ENCODE data around the gene PTPRO.

PTPRO gene

GRCh38 chr12:15336768-15337553 lies 14.7 kb downstream of the PTPRO start:
- TF ChIP-seq CTCF (IDR thresholded peaks at IDR 0.05; ENCODE audit: low read depth, low read length), result no peak
- TF ChIP-seq MAX (IDR thresholded peaks at IDR 0.05; ENCODE audit: low read depth, low read length), result no peak
- TF ChIP-seq POLR2A (IDR thresholded peaks at IDR 0.05; ENCODE audit: extremely low read depth, insufficient read length), result no peak
- no peak for TF ChIP-seq MYC (IDR thresholded peaks at IDR 0.05; ENCODE audit: low read depth, low read length)
- H3K4me3 ChIP-seq (ENCODE audit: low read depth, low read length), result no peak overlapping the region
- DNase-seq (ENCODE audit: low read depth), result no peak

GRCh38 chr12:15341371-15341770 lies 19.1 kb downstream of the PTPRO start:
- DNase-seq (ENCODE audit: low read depth), result no peak
- TF ChIP-seq MYC (IDR thresholded peaks at IDR 0.05; ENCODE audit: low read depth, low read length), result no peak
- no peak for TF ChIP-seq MAX (IDR thresholded peaks at IDR 0.05; ENCODE audit: low read depth, low read length)
- TF ChIP-seq CTCF (IDR thresholded peaks at IDR 0.05; ENCODE audit: low read depth, low read length), result no peak
- TF ChIP-seq POLR2A (IDR thresholded peaks at IDR 0.05; ENCODE audit: extremely low read depth, insufficient read length), result no peak
- no peak overlapping the region for H3K4me3 ChIP-seq (ENCODE audit: low read depth, low read length)

GRCh38 chr12:15344561-15344960 lies 22.3 kb downstream of the PTPRO start:
- no peak for DNase-seq (ENCODE audit: low read depth)
- TF ChIP-seq MYC (IDR thresholded peaks at IDR 0.05; ENCODE audit: low read depth, low read length) (no peak), MAX (IDR thresholded peaks at IDR 0.05; ENCODE audit: low read depth, low read length) (no peak), POLR2A (IDR thresholded peaks at IDR 0.05; ENCODE audit: extremely low read depth, insufficient read length) (no peak), CTCF (IDR thresholded peaks at IDR 0.05; ENCODE audit: low read depth, low read length) (no peak)
- H3K4me3 ChIP-seq (ENCODE audit: low read depth, low read length), result no peak overlapping the region

- TF ChIP-seq MAX (IDR thresholded peaks at IDR 0.05; ENCODE audit: low read depth, low read length) (no peak), POLR2A (IDR thresholded peaks at IDR 0.05; ENCODE audit: extremely low read depth, insufficient read length) (no peak)
- no peak overlapping the region for H3K4me3 ChIP-seq (ENCODE audit: low read depth, low read length)
- no peak for DNase-seq (ENCODE audit: low read depth)
Observed at GRCh38 chr12:15346488-15346887, 24.2 kb downstream of the PTPRO start.

GRCh38 chr12:15350643-15351042 lies 28.3 kb downstream of the PTPRO start:
- no peak for DNase-seq (ENCODE audit: low read depth)
- no peak overlapping the region for H3K4me3 ChIP-seq (ENCODE audit: low read depth, low read length)
- no peak for TF ChIP-seq MAX (IDR thresholded peaks at IDR 0.05; ENCODE audit: low read depth, low read length)
- TF ChIP-seq MYC (IDR thresholded peaks at IDR 0.05; ENCODE audit: low read depth, low read length), result no peak

- no peak overlapping the region for H3K4me3 ChIP-seq (ENCODE audit: low read depth, low read length)
- DNase-seq (ENCODE audit: low read depth), result no peak
- TF ChIP-seq POLR2A (IDR thresholded peaks at IDR 0.05; ENCODE audit: extremely low read depth, insufficient read length) (no peak), CTCF (IDR thresholded peaks at IDR 0.05; ENCODE audit: low read depth, low read length) (no peak), MYC (IDR thresholded peaks at IDR 0.05; ENCODE audit: low read depth, low read length) (no peak), MAX (IDR thresholded peaks at IDR 0.05; ENCODE audit: low read depth, low read length) (no peak)
Observed at GRCh38 chr12:15355766-15356165, 33.5 kb downstream of the PTPRO start.

Data from NB4 (cell line).